ENCODE measurements around the gene ADD2. TPM values are rescaled to one million over a fixed set of nuclear protein-coding genes. Genes with fewer than 3 reads are reported as not detected.
"Not testable (repeated sequence)": the region's sequence is repeated elsewhere in the genome, so short reads cannot be mapped to it uniquely, and the experiment has no call there.

Gene ADD2
- total RNA-seq, 1 donor from 2014 or later = 1.1 TPM

DNA sequence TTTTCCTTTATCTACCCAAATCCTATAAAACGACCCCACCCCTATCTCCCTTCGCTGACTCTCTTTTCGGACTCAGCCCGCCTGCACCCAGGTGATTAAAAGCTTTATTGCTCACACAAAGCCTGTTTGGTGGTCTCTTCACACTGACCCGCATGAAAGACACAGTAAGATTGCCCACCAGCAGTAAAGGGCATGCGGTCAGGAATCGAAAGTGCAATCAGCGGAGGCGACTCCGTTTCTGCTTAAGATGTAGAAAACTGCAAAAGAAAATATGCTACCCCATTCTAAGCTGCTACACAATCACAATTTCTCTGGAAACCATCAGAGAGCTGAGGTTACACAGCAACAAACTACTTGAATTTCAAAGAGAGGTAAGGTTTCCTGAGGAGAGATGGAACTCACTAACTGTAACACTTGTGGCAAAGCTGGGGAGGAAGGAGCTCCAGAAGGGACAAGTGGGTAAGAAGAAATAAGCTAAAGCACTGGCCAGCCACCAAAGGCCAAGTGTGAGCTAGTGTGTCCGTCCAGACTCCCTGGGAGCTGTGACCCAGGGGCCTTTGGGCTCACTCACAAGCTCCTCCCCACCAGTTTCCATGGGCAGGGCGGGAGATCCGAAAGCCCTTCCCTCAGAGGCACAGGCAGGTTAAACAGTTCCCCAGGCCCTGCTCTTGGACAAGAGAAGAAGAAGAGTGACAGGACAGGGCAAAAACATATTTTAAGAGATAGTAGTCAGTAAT lies 141.6 kb downstream of the ADD2 start:
- H3K27me3 Mint-ChIP-seq = peaks cover 18% of the 10 kb centered on the region
- H3K4me3 Mint-ChIP-seq (ENCODE audit: low read depth) = no peak overlapping the region
- no peaks in the 10 kb centered on the region for H3K9me3 Mint-ChIP-seq (ENCODE audit: low read depth)
- TF ChIP-seq, protein P1, sequence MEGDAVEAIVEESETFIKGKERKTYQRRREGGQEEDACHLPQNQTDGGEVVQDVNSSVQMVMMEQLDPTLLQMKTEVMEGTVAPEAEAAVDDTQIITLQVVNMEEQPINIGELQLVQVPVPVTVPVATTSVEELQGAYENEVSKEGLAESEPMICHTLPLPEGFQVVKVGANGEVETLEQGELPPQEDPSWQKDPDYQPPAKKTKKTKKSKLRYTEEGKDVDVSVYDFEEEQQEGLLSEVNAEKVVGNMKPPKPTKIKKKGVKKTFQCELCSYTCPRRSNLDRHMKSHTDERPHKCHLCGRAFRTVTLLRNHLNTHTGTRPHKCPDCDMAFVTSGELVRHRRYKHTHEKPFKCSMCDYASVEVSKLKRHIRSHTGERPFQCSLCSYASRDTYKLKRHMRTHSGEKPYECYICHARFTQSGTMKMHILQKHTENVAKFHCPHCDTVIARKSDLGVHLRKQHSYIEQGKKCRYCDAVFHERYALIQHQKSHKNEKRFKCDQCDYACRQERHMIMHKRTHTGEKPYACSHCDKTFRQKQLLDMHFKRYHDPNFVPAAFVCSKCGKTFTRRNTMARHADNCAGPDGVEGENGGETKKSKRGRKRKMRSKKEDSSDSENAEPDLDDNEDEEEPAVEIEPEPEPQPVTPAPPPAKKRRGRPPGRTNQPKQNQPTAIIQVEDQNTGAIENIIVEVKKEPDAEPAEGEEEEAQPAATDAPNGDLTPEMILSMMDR (IDR thresholded peaks at IDR 0.05; ENCODE audit: unreplicated experiment) = no peak
- DNase-seq (ENCODE audit: low spot score, unreplicated experiment) = no peak
- no peak overlapping the region for H3K27ac Mint-ChIP-seq
- H3K36me3 Mint-ChIP-seq (ENCODE audit: insufficient read depth) = no peaks in the 10 kb centered on the region
- H3K4me1 Mint-ChIP-seq (ENCODE audit: low read depth) = peaks cover 13% of the 10 kb centered on the region

DNA sequence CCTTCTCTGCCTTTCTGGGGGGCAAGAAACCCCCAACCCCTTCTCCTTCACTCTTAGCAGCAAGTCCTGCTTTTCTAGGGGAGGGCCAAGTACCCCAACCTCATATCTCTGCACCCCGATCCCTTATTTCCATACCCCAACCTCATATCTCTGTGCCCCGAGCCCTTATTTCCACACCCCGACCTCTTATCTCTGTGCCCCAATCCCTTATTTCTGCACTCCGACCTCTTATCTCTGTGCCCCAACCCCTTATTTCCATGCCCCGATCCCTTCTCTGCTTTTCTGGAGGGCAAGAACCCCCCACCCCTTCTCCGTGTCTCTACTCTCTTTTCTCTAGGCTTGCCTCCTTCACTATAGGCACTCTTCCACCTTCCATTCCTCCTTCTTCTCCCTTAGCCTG lies 146.5 kb downstream of the ADD2 start:
- H3K27me3 Mint-ChIP-seq = peaks cover 27% of the 10 kb centered on the region
- not testable (repeated sequence) for H3K9me3 Mint-ChIP-seq (ENCODE audit: low read depth); H3K4me3 Mint-ChIP-seq (ENCODE audit: low read depth); H3K27ac Mint-ChIP-seq; H3K4me1 Mint-ChIP-seq (ENCODE audit: low read depth); DNase-seq (ENCODE audit: low spot score, unreplicated experiment); H3K36me3 Mint-ChIP-seq (ENCODE audit: insufficient read depth)

DNA sequence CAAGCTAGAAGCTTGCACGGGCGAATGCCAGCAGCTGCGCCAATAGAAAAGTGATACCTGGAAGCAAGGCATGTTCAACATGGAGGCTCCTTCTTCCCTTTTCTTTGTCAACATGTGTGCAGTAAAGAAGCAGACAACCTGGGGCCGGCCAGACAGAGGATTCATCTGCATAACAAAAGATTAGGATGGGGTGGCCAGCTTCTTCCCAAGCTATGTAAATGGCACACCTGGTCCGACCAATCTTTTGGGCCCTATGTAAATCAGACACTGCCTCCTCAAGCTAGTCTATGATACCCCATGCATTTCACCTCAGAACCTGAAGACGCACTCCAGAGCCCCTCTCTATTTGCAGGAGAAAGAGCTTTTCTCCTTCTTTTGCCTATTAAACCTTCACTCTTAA lies 148.0 kb downstream of the ADD2 start:
- no peaks in the 10 kb centered on the region for H3K36me3 Mint-ChIP-seq (ENCODE audit: insufficient read depth)
- DNase-seq (ENCODE audit: low spot score, unreplicated experiment) = no peak
- TF ChIP-seq, protein P1 (IDR thresholded peaks at IDR 0.05; ENCODE audit: unreplicated experiment) = no peak
- H3K4me1 Mint-ChIP-seq (ENCODE audit: low read depth) = no peaks in the 10 kb centered on the region
- H3K27me3 Mint-ChIP-seq = peaks cover 25% of the 10 kb centered on the region
- no peaks in the 10 kb centered on the region for H3K9me3 Mint-ChIP-seq (ENCODE audit: low read depth)
- H3K27ac Mint-ChIP-seq = no peak overlapping the region
- no peak overlapping the region for H3K4me3 Mint-ChIP-seq (ENCODE audit: low read depth)

DNA sequence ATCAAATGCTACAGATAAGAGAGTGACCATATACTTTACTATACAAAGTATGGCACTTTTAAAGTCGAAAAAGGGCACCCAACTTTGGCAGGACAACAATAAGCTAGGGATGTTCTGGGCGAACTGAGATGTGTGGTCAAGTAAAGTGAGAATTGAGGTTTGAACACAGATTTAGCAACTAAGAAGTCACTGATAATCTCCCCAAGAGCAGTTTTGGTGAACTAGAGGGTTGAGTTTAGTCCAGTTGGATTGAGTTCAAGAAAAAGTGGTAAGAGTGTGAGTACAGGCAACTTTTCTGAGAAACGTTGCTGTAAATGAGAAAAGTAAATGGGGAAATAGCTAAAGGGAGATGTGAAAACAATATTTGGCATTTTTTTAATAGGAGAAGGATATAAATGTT lies 148.8 kb downstream of the ADD2 start:
- peaks cover 25% of the 10 kb centered on the region for H3K27me3 Mint-ChIP-seq
- DNase-seq (ENCODE audit: low spot score, unreplicated experiment) = no peak
- H3K9me3 Mint-ChIP-seq (ENCODE audit: low read depth) = no peaks in the 10 kb centered on the region
- no peak overlapping the region for H3K27ac Mint-ChIP-seq
- H3K4me1 Mint-ChIP-seq (ENCODE audit: low read depth) = no peaks in the 10 kb centered on the region
- no peaks in the 10 kb centered on the region for H3K36me3 Mint-ChIP-seq (ENCODE audit: insufficient read depth)
- TF ChIP-seq, protein P1 (IDR thresholded peaks at IDR 0.05; ENCODE audit: unreplicated experiment) = no peak
- no peak overlapping the region for H3K4me3 Mint-ChIP-seq (ENCODE audit: low read depth)

DNA sequence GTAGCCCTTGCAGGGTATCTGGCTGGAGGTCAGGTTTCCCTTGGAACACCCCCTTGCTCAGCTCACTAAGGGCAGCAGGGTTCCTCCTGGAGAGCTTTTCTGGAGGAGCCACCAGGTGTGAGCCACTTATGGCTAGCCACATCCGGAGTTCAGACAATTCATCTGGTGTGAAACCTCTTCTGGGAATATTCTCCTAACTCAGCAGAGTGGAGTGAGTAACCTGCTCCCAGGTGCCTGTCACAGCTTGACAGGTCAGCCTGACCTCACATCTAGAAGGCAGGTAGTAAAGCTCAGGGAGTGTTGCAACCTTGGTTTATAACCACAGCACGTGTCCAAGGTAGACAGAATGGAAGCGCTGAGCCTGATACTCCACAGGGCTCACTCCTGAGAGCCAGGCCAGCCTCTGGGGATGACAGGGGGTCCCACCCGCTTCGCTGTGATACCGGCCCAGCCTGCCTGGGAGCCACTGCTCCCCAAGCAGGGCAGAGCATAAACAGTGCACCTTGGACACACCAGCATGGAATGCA lies 151.8 kb downstream of the ADD2 start:
- TF ChIP-seq, protein P1 (IDR thresholded peaks at IDR 0.05; ENCODE audit: unreplicated experiment) = no peak
- Mint-ChIP-seq H3K36me3 (ENCODE audit: insufficient read depth) (no peaks in the 10 kb centered on the region), H3K4me1 (ENCODE audit: low read depth) (no peaks in the 10 kb centered on the region), H3K4me3 (ENCODE audit: low read depth) (no peak overlapping the region), H3K27me3 (peaks cover 21% of the 10 kb centered on the region), H3K9me3 (ENCODE audit: low read depth) (no peaks in the 10 kb centered on the region), H3K27ac (no peak overlapping the region)
- no peak for DNase-seq (ENCODE audit: low spot score, unreplicated experiment)

DNA sequence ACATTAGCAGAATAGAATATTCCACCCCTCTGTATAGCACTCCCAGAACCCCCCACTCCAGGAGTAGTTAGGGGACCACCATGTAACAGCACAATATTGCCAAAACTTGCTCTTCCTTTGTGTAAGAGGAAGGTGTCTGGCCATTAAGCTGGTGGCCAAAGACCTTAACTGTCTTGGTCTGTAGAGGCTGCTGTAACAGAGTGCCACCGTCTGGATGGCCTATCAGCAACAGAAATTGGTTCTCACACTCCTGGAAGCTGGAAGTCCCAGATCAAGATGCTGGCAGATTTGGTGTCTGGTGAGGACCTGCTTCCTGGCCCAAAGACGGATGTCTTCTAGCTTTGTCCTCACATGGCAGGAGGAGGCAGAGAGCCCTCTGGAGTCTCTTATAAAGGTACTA lies 152.8 kb downstream of the ADD2 start:
- Mint-ChIP-seq H3K36me3 (ENCODE audit: insufficient read depth) (no peaks in the 10 kb centered on the region), H3K4me3 (ENCODE audit: low read depth) (no peak overlapping the region), H3K27ac (no peak overlapping the region), H3K4me1 (ENCODE audit: low read depth) (no peaks in the 10 kb centered on the region), H3K9me3 (ENCODE audit: low read depth) (no peaks in the 10 kb centered on the region), H3K27me3 (peaks cover 23% of the 10 kb centered on the region)
- DNase-seq (ENCODE audit: low spot score, unreplicated experiment) = no peak
- TF ChIP-seq, protein P1 (IDR thresholded peaks at IDR 0.05; ENCODE audit: unreplicated experiment) = no peak
